Panc1 (cell line): ENCODE measurements around the gene GALC.

Experiments used
- CTCF ChIP-seq: fragments of 450-650 bp; IDR thresholded peaks from 2 replicates; pipeline ENCODE4 v1.5.1; 2017; ENCODE audit warnings: mild to moderate bottlenecking
- REST ChIP-seq, 2 experiments: IDR thresholded peaks; 2 replicates each; pipeline ENCODE4 v1.6.1; 2011 to 2012; ENCODE audit warnings: low read depth in 2 of 2, control low read depth in 1 of 2, low read length in 1 of 2, mild to moderate bottlenecking in 1 of 2, moderate library complexity in 1 of 2; ENCODE audit not compliant: insufficient read depth in 1 of 2
- TCF7L2 ChIP-seq: IDR thresholded peaks from 2 replicates; pipeline ENCODE4 v1.6.1; 2011; ENCODE audit warnings: mild to moderate bottlenecking, low read depth, low read length, inconsistent platforms

GRCh38 chr14:87995500-87996290 lies 2.7 kb upstream of the GALC start:
- TF ChIP-seq TCF7L2 = no peak
- TF ChIP-seq REST (IDR thresholded peaks at IDR 0.05; ENCODE audit: insufficient read depth in 1 of 2, low read depth in 2 of 2, low read length in 1 of 2) = no peak
- TF ChIP-seq CTCF = no peak
